Hematopoietic multipotent progenitor cell treated with erythropoietin and hydrocortisone succinate and interleukin-3 and kit ligand, for 6 days (in vitro differentiated cells): ENCODE data around the gene EXOC3L2.
A peak's percentile ranks its signal among the peaks of the same experiment; 100 is the strongest.
"Not testable (repeated sequence)": the region's sequence is repeated elsewhere in the genome, so short reads cannot be mapped to it uniquely, and the experiment has no call there.

Experiments
- DNase-seq: peaks from one replicate; pipeline ENCODE4 v3.0.0-alpha.2; 2015

Gene EXOC3L2

GRCh38 chr19:45245334-45245787, at the start of gene EXOC3L2:
Gene EXOC3L2 (minus strand): TSS chr19:45245407. CDS start chr19:45239045, 6,362 bp downstream.
- DNase-seq = peak; percentile 43

GRCh38 chr19:45294291-45295029, 49.3 kb upstream of the EXOC3L2 start:
- no peak for DNase-seq

GRCh38 chr19:45293682-45294081, 48.5 kb upstream of the EXOC3L2 start:
- no peak for DNase-seq

- no peak for DNase-seq
These were observed 46.6 kb upstream of the EXOC3L2 start for GRCh38 chr19:45291834-45292233.

- DNase-seq = no peak
These were observed 45.2 kb upstream of the EXOC3L2 start for GRCh38 chr19:45290381-45290931.

GRCh38 chr19:45283443-45284033, 38.3 kb upstream of the EXOC3L2 start:
- DNase-seq = peak; percentile 47

GRCh38 chr19:45280471-45280961, 35.3 kb upstream of the EXOC3L2 start:
- no peak for DNase-seq

GRCh38 chr19:45279587-45280192, 34.5 kb upstream of the EXOC3L2 start:
- no peak for DNase-seq

- no peak for DNase-seq
These were observed 32.9 kb upstream of the EXOC3L2 start for GRCh38 chr19:45278087-45278486.

GRCh38 chr19:45276284-45276687, 31.1 kb upstream of the EXOC3L2 start:
- DNase-seq = peak; percentile 23

GRCh38 chr19:45275370-45275971, 30.3 kb upstream of the EXOC3L2 start:
- DNase-seq = no peak

GRCh38 chr19:45273521-45273855, 28.3 kb upstream of the EXOC3L2 start:
- DNase-seq = no peak

- DNase-seq = no peak
These were observed 26.5 kb upstream of the EXOC3L2 start for GRCh38 chr19:45271735-45272108.

GRCh38 chr19:45271098-45271734, 26.0 kb upstream of the EXOC3L2 start:
- no peak for DNase-seq

GRCh38 chr19:45269939-45270338, 24.7 kb upstream of the EXOC3L2 start:
- not testable (repeated sequence) for DNase-seq

- DNase-seq = no peak
These were observed 22.1 kb upstream of the EXOC3L2 start for GRCh38 chr19:45267296-45267695.

- DNase-seq = no peak
These were observed 20.2 kb upstream of the EXOC3L2 start for GRCh38 chr19:45265375-45265774.

- DNase-seq = no peak
These were observed 19.6 kb upstream of the EXOC3L2 start for GRCh38 chr19:45264781-45265317.

- DNase-seq = no peak
These were observed 17.8 kb upstream of the EXOC3L2 start for GRCh38 chr19:45263013-45263412.

- no peak for DNase-seq
These were observed 17.4 kb upstream of the EXOC3L2 start for GRCh38 chr19:45262570-45262969.

GRCh38 chr19:45258862-45259261, 13.7 kb upstream of the EXOC3L2 start:
- no peak for DNase-seq

- DNase-seq = no peak
These were observed 11.6 kb upstream of the EXOC3L2 start for GRCh38 chr19:45256836-45257235.
